PC-9 (cell line): ENCODE data around the gene PKIB. TPM values are rescaled to one million over a fixed set of nuclear protein-coding genes. Genes with fewer than 3 reads are reported as not detected.

Experiments used
- BruUV-seq: library from RNA; stranded (reverse); fragments of 400-500 nt; replicated peaks from 2 replicates; lab custom pipeline; 2021; lab: Mats Ljungman, UMichigan
- CTCF ChIA-PET: fragments of 300-600 bp; sonication (Branson Sonifier 250); formaldehyde crosslinking; loops from one replicate; lab custom pipeline; 2022; ENCODE audit warnings: antibody characterized with exemption; lab: Charles Lee
- POLR2A ChIA-PET: fragments of 300-600 bp; sonication (Branson Sonifier 250); formaldehyde crosslinking; loops from one replicate; lab custom pipeline; 2022; ENCODE audit warnings: antibody characterized with exemption; ENCODE audit not compliant: unreplicated experiment; lab: Charles Lee
- DNase-seq, 2 experiments: peaks; one replicate each; pipeline versions ENCODE4 v3.0.0 to v3.0.0-alpha.2; 2015 to 2022; ENCODE audit warnings: mixed read lengths in 1 of 2
- H2AFZ ChIP-seq: fragments of 200-600 bp; sonication (generic); 2 replicates; pipeline ENCODE4 v1.8.1; 2017; ENCODE audit warnings: antibody characterized with exemption
- H3F3A ChIP-seq: fragments of 200-600 bp; sonication (generic); 2 replicates; pipeline ENCODE4 v1.8.1; 2017; ENCODE audit warnings: antibody characterized with exemption, mild to moderate bottlenecking, low read depth; ENCODE audit not compliant: insufficient read depth
- H3K27ac ChIP-seq: fragments of 200-600 bp; sonication (generic); 2 replicates; pipeline ENCODE4 v1.6.1; 2016; ENCODE audit warnings: mixed run types
- H3K27me3 ChIP-seq: fragments of 200-600 bp; sonication (generic); 2 replicates; pipeline ENCODE4 v1.6.1; 2016; ENCODE audit warnings: low read depth, mixed run types; ENCODE audit not compliant: insufficient read depth
- H3K36me3 ChIP-seq: fragments of 200-600 bp; sonication (generic); 2 replicates; pipeline ENCODE4 v1.6.1; 2016; ENCODE audit warnings: low read depth, mixed run types
- H3K4me1 ChIP-seq: fragments of 200-600 bp; sonication (generic); replicated peaks from 2 replicates; pipeline ENCODE4 v1.6.1; 2016; ENCODE audit warnings: mixed run types; ENCODE audit not compliant: insufficient read depth
- H3K4me2 ChIP-seq: fragments of 200-600 bp; sonication (generic); 2 replicates; pipeline ENCODE4 v1.6.1; 2017; ENCODE audit warnings: mixed run types
- H3K4me3 ChIP-seq: fragments of 200-600 bp; sonication (generic); 2 replicates; pipeline ENCODE4 v1.6.1; 2016; ENCODE audit warnings: mixed run types
- H3K79me2 ChIP-seq: fragments of 200-600 bp; sonication (generic); 2 replicates; pipeline ENCODE4 v1.6.1; 2017; ENCODE audit warnings: low read depth, mixed run types
- H3K9me2 ChIP-seq: fragments of 200-600 bp; sonication (generic); 2 replicates; pipeline ENCODE4 v1.8.1; 2017; ENCODE audit warnings: mild to moderate bottlenecking; ENCODE audit not compliant: insufficient read depth
- H3K9me3 ChIP-seq: fragments of 200-600 bp; sonication (generic); 2 replicates; pipeline ENCODE4 v1.8.1; 2016; ENCODE audit warnings: low read depth; ENCODE audit not compliant: insufficient read depth
- H4K20me1 ChIP-seq: fragments of 200-600 bp; sonication (generic); 2 replicates; pipeline ENCODE4 v1.8.1; 2017; ENCODE audit not compliant: insufficient read depth
- CTCF ChIP-seq: fragments of 200-600 bp; sonication (generic); conservative IDR thresholded peaks from 2 replicates; pipeline ENCODE4 v1.6.1; 2017; ENCODE audit warnings: mixed run types, antibody characterized with exemption, mild to moderate bottlenecking, moderate library complexity
- EZH2 ChIP-seq: fragments of 200-600 bp; sonication (generic); IDR thresholded peaks from 2 replicates; pipeline ENCODE4 v1.8.0; 2017; ENCODE audit warnings: antibody characterized with exemption, low read depth
- intact Hi-C: fragments of 100-400 bp; cut with micrococcal nuclease; formaldehyde crosslinking; loops from one replicate; pipeline ENCODE4 v1.10.0; 2022; ENCODE audit not compliant: unreplicated experiment
- total RNA-seq: library from RNA; stranded (reverse); gene quantifications from 2 replicates; pipeline ENCODE4 v1.2.3, GENCODE V29; 2021

The PKIB gene
- total RNA-seq, 1 experiment from 2014 or later = 7.0 TPM

DNA sequence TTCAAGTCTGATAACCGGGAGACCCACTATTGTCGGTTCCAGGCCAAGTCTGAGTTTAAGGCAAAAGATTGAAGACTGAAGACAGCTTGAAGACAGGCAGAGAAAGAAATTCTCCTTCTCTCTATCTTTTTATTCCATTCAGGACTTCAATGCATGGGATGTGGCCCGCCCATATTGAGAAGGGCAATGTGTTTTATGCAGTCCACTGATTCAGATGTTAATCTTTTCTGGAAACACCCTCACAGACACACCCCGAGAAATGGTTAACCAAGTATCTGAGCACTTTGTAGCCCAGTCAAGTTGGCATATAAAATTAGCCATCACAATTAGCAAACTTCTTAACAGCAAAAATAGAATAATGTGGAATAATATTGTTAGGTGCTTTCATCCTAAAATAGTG lies 93.9 kb downstream of the PKIB start:
- no peak for TF ChIP-seq EZH2
- no peak for TF ChIP-seq CTCF
- intact Hi-C loops = no loop called here
- Histone ChIP-seq H3K27me3 (no peaks in the 10 kb centered on the region), H3K36me3 (no peaks in the 10 kb centered on the region), H4K20me1 (no peaks in the 10 kb centered on the region), H3K27ac (no peak overlapping the region), H3K9me3 (no peaks in the 10 kb centered on the region), H3K4me3 (no peak overlapping the region), H2AFZ (no peak overlapping the region), H3K9me2 (no peaks in the 10 kb centered on the region), H3F3A (0 out of 2 replicates have a peak, but pooled peaks cover 3% of the 10 kb centered on the region), H3K79me2 (no peaks in the 10 kb centered on the region), H3K4me1 (no peaks in the 10 kb centered on the region), H3K4me2 (no peak overlapping the region)
- DNase-seq = no peak
- ChIA-PET POLR2A (no interaction called here), CTCF (interaction anchor here (0.6 to 0.7 kb wide), 2 partner anchors 212 to 224 kb away, joined by 4 to 5 read pairs; no protein-coding TSS in a partner anchor)
- BruUV-seq = no TSS peak

DNA sequence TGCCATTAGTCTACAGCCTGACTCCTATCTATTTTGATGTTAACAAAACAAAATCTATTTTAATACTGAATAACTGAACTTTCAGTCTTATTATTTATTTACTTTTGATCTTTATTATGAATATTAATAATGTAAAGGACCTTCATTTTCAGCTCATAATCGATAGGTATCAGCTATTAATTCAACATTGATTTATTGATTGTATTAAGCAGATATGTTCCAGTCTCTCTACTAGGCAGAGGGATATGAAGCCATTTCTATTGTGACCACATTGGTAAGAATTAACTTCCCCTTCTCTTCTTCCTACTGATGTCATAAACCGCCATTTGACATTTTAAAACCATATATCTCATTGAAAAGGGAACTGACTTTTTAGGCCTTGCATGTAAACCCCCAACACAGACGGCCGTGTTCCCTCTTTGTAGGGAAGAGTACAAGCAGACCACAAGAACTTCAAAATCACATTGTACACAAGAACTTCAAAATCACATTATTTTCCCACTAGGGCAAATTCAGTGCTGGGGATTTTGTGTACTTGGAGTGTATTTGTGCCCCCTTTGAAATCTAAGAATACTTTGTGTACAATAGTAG lies 99.8 kb downstream of the PKIB start:
- TF ChIP-seq EZH2 (no peak), CTCF (no peak)

GRCh38 chr6:122710908-122711635 lies 100.9 kb downstream of the PKIB start:
- Histone ChIP-seq H2AFZ (no peak overlapping the region), H3K9me2 (no peaks in the 10 kb centered on the region; the same call in 1 of the 2 replicates), H3K9me3 (no peaks in the 10 kb centered on the region; the same call in 1 of the 2 replicates), H3K4me2 (no peak overlapping the region), H3K79me2 (no peaks in the 10 kb centered on the region), H3K36me3 (no peaks in the 10 kb centered on the region), H3F3A (peaks cover 12% of the 10 kb centered on the region; the same call in 1 of the 2 replicates), H3K4me1 (peaks cover 19% of the 10 kb centered on the region), H3K27me3 (no peaks in the 10 kb centered on the region), H4K20me1 (no peaks in the 10 kb centered on the region), H3K4me3 (no peak overlapping the region), H3K27ac (no peak overlapping the region)
- POLR2A ChIA-PET = interaction anchor here (0.6 kb wide), 1 partner anchor 328 kb away, joined by 4 read pairs; no protein-coding TSS in a partner anchor
- intact Hi-C loops = no loop called here
- TF ChIP-seq CTCF (no peak), EZH2 (no peak)
- DNase-seq = no peak
- no TSS peak for BruUV-seq
- CTCF ChIA-PET = no interaction called here

More for the DNA sequence above, 99.8 kb downstream of the PKIB start:
- Histone ChIP-seq H3K9me3 (no peaks in the 10 kb centered on the region; the same call in 1 of the 2 replicates), H2AFZ (no peak overlapping the region), H4K20me1 (no peaks in the 10 kb centered on the region), H3K27ac (no peak overlapping the region), H3K27me3 (no peaks in the 10 kb centered on the region), H3F3A (peaks cover 12% of the 10 kb centered on the region; the same call in 1 of the 2 replicates), H3K4me2 (no peak overlapping the region), H3K4me3 (no peak overlapping the region), H3K79me2 (no peaks in the 10 kb centered on the region), H3K9me2 (no peaks in the 10 kb centered on the region; the same call in 1 of the 2 replicates), H3K36me3 (no peaks in the 10 kb centered on the region), H3K4me1 (peaks cover 19% of the 10 kb centered on the region)
- CTCF ChIA-PET = no interaction called here
- no TSS peak for BruUV-seq
- intact Hi-C loops = no loop called here
- no peak for DNase-seq
- POLR2A ChIA-PET = interaction anchor here (0.6 kb wide), 1 partner anchor 233 kb away, joined by 8 read pairs; no protein-coding TSS in a partner anchor
